Measurements from ENCODE around the gene PCNX2. TPM values are rescaled to one million over a fixed set of nuclear protein-coding genes. Genes with fewer than 3 reads are reported as not detected.

PCNX2 gene
- total and polyA plus RNA-seq, 2 of the 13 experiments (the other 11 are each of a cell fraction or from before 2014, with no cell fraction given), result 0.11 to 0.42 TPM

DNA sequence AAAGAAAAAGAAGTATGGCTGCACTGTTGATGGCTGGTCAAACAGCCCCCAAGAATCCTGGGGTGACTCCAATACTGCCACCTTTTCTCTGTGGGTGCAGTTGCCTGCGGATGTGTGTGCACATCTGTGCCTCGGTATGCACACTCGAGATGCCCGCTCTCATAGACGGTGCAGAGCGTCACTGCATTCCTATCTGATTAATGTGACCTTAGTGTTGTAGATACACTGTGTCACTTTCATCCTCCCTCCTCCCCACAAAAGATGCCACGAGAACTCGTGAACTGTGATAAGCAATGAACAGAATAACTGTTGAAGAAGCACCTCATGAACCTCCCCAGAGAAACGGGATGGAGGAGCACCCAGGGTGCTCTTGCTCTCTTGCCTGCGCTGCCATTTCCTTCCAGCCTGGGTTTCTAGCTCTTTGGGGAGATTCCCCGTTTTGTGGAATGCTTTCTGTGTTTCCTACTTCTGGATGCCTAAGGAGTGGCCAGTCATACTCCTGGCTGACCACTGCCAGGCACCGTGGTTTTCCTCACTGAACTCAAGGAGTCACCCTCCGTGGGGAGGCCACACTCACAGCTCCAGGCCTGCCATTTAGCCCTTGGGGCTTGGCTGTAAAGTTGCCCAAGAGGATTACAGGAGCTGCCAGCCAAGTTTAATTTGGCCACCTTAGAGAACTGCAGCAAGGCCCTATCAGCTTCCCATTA lies 313.1 kb downstream of the PCNX2 start:
- H3K4me1 ChIP-seq (ENCODE audit: insufficient read depth, low read length), result no peaks in the 10 kb centered on the region
- 94% methylated on average over 13 of the region's 13 CpGs for WGBS (ENCODE audit: low lambda C conversion rate)
- H3K9me3 ChIP-seq (ENCODE audit: low read length), result no peaks in the 10 kb centered on the region
- peaks cover 2 to 9% of the 10 kb centered on the region in 2 experiments; a peak in 1 of 5 replicates for H3K36me3 ChIP-seq (replicated peaks in 1 of 2; ENCODE audit: control insufficient read depth in 1 of 2, insufficient read depth in 2 of 2, low read length in 2 of 2)
- H3K79me2 ChIP-seq (ENCODE audit: insufficient read depth, low read length), result no peaks in the 10 kb centered on the region
- BruUV-seq (replicated peaks), result no TSS peak
- FAIRE-seq, result no peak
- H2AFZ ChIP-seq (ENCODE audit: low read length), result no peak overlapping the region
- H3K9ac ChIP-seq (ENCODE audit: insufficient read depth, low read depth, low read length), result no peak overlapping the region
- no peak overlapping the region for H3K27ac ChIP-seq (ENCODE audit: extremely low read length, insufficient read depth, low read length)
- ATAC-seq, result no peak
- H3K27me3 ChIP-seq (ENCODE audit: control insufficient read depth in 1 of 2, insufficient read depth in 2 of 2, low read length in 2 of 2), result no peaks in the 10 kb centered on the region
- no peak for DNase-seq (ENCODE audit: low spot score)
- H3K4me2 ChIP-seq (ENCODE audit: low read depth, low read length), result no peak overlapping the region
- ChIA-PET POLR2A (interaction anchor here (0.7 kb wide), 1 partner anchor 46 kb away, joined by 3 read pairs; no protein-coding TSS in a partner anchor), CTCF (ENCODE audit: low intra/inter-chr PET ratio, low total read pairs) (no interaction called here)
- intact Hi-C loops (cut with micrococcal nuclease; ENCODE audit: unreplicated experiment), result no loop called here
- TF ChIP-seq ISX (CRISPR knock-in tag; conservative IDR thresholded peaks at IDR 0.05), result no peak
- no peak for TF ChIP-seq ZNF766 (CRISPR knock-in tag; IDR thresholded peaks at IDR 0.05; ENCODE audit: borderline replicate concordance)
- TF ChIP-seq MTA3 (CRISPR knock-in tag; IDR thresholded peaks at IDR 0.05), result no peak
- no peak for TF ChIP-seq ZNF564 (CRISPR knock-in tag; IDR thresholded peaks at IDR 0.05)
- no peak for TF ChIP-seq SMAD3 (CRISPR knock-in tag; IDR thresholded peaks at IDR 0.05)
- TF ChIP-seq HNF1A (IDR thresholded peaks at IDR 0.05; ENCODE audit: low read depth), result no peak
- no peak for TF ChIP-seq HNF1A (CRISPR knock-in tag; IDR thresholded peaks at IDR 0.05; ENCODE audit: borderline replicate concordance)
- TF ChIP-seq ZNF883 (CRISPR knock-in tag; IDR thresholded peaks at IDR 0.05; ENCODE audit: not compliant biosample characterization), result no peak
- TF ChIP-seq TFDP1 (CRISPR knock-in tag; IDR thresholded peaks at IDR 0.05; ENCODE audit: borderline replicate concordance), result no peak
- TF ChIP-seq TCF12 (IDR thresholded peaks at IDR 0.05), result no peak
- no peak for TF ChIP-seq TCF12 (CRISPR knock-in tag; IDR thresholded peaks at IDR 0.05)
- no peak for TF ChIP-seq NR2F1 (CRISPR knock-in tag; IDR thresholded peaks at IDR 0.05)
- TF ChIP-seq ZMYM4 (CRISPR knock-in tag; IDR thresholded peaks at IDR 0.05), result no peak
- TF ChIP-seq, protein P1, sequence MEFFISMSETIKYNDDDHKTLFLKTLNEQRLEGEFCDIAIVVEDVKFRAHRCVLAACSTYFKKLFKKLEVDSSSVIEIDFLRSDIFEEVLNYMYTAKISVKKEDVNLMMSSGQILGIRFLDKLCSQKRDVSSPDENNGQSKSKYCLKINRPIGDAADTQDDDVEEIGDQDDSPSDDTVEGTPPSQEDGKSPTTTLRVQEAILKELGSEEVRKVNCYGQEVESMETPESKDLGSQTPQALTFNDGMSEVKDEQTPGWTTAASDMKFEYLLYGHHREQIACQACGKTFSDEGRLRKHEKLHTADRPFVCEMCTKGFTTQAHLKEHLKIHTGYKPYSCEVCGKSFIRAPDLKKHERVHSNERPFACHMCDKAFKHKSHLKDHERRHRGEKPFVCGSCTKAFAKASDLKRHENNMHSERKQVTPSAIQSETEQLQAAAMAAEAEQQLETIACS (CRISPR knock-in tag; IDR thresholded peaks at IDR 0.05), result no peak
- TF ChIP-seq XBP1 (CRISPR knock-in tag; IDR thresholded peaks at IDR 0.05), result no peak
- no peak for TF ChIP-seq KDM2A (CRISPR knock-in tag; IDR thresholded peaks at IDR 0.05; ENCODE audit: borderline replicate concordance, low read depth)
- no peak overlapping the region for H3K4me3 ChIP-seq (replicated peaks in 1 of 3; ENCODE audit: insufficient read depth in 1 of 3, low read depth in 2 of 3, low read length in 3 of 3)
- in situ Hi-C loops (cut with HindIII; ENCODE audit: extremely low pct_ligation_motif_present, low pct_unique_long_range_greater_than_20kb), result no loop called here
- no peaks in the 10 kb centered on the region for H4K20me1 ChIP-seq (ENCODE audit: insufficient read depth, low read length)
